HG02588 (cell line): Measurements from ENCODE around the gene ZNF512B.

ENCODE experiments used
- ATAC-seq: cut with Tn5 transposase; IDR thresholded peaks from one replicate; pipeline ENCODE4 v1.9.1; 2021; ENCODE audit warnings: mild to moderate bottlenecking, moderate library complexity; ENCODE audit not compliant: unreplicated experiment

ZNF512B gene

GRCh38 chr20:63951398-63952209 is 18.1 kb downstream of the ZNF512B start:
- no peak for ATAC-seq

GRCh38 chr20:63950701-63951397 is 18.9 kb downstream of the ZNF512B start:
- no peak for ATAC-seq

DNA sequence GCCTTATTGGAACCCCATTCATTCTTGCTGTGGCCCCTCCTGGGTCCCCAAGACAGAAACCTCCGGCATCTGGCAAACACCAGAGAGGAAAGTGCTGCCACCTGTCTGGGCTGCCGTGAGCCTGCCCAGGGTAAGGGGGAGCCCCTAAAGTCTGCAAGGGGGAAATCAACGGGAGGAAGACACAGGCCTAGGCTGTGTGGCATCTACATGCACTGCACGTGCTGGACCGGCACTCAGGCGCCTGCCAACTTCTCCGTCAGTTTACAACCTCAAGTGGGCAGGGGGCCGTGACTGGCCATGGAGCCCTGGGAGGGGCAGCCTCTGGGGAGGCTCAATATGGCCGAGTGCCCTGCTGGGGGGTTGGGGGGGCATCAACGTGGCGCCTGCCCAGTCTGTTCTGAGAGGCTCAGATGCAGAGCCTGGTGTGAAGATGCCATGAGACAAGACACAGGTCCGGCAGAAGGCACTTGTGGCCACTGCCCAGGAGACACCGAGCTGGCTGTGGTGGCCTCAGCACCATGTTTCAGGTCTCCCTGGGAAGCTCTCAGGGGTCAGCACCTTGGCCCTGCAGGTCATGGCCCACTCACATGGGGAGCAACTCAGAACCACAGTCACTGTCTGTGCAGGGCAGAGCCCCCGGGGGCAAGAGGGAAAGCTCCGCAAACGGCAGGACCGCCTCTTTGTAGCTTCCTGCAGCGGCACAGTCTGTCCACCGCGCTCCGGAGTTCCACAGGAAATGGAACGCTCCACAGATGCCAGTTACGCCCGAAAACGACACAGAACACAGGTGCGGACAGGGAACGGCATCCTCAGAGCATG is 21.9 kb downstream of the ZNF512B start:
- no peak for ATAC-seq

- no peak for ATAC-seq
Measured at GRCh38 chr20:63946986-63947637, 22.6 kb downstream of the ZNF512B start.

- no peak for ATAC-seq
Measured at GRCh38 chr20:63945921-63946920, 23.5 kb downstream of the ZNF512B start.

DNA sequence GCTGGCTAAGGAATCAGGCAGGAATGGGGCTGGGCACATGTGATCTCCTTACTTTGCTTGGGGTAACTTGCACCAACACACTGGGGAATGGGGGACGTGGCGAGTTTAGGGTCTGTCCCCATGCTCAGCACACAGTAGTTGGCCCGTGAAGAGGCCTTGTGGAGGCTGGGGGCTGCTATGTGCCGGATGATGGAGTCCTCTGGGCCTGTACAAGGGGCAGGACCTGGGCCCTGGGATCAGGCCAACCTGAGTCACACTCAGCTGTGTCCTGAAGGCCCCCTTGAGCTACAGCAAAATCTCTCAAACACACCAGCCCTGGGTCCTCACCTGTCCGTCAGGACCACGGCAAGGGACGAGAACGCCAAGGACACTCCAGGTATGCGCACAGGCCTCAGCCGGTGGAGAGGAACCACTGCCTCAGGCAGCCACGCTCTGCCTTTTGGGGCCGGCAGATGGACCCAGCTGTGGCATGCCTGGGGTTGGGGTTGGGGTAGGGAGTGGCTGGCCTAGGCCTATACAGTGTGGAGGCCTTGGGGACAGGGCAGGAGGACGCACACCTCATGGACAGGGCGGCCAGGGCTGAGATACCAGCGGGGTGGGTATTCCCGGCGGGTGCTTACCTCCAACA is 24.6 kb downstream of the ZNF512B start:
- ATAC-seq: no peak

- ATAC-seq: no peak
Measured at GRCh38 chr20:63944078-63944941, 25.4 kb downstream of the ZNF512B start.

DNA sequence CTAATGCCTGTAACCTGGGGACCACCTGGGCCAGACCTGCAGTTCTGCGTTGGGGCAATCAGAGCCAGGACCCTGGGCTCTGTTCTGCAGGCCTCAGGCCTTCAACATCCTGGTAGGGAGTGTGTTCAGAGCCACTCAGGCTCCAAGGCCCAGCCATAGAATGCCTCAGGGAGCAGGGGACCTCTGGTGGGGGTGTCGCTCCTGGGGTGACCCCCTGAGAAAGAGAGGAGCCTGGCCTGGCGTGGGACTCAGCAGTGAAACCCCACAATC is 26.0 kb downstream of the ZNF512B start:
- ATAC-seq: no peak

DNA sequence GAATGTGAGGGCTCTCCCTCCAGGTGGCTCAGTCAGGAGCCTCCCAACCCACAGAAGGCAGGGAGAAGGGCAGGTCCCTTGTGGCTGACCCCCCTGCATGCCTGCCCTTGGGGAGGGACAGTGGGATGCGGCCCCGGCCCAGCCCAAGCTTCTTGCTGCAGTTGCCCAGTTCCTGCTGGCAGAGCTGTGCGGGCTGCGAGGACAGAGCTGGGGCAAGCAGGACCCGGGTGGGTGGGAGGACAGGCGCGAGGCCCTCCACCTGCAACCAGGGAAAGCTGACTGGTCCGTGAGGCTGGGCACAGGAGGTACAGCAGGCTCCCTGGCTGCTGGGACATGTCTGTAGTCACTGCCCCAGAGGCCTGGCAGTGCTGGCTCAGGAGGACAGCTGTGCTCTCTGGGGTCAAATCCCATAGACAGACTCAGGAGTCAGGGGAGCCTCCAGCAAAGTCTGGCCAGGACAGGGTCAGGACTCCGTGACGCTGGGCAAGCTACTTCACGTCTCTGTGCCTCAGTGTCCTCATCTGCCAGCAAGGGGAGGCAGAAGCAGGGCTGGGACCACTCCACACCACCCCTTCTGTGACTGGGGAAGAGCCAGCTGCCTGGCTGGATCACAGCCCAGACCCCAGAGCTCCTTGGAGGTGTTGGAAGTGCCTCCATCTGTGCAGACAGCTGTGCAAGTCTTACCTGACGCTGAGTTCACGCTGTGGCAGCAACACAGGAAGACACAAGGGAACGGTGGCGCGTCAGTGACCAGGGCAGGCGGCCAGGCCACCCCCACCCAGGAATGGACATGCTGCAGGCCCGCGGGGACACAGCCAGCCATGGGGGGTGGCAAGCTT is 26.5 kb downstream of the ZNF512B start:
- no peak for ATAC-seq

- ATAC-seq: no peak
Measured at GRCh38 chr20:63942250-63942951, 27.3 kb downstream of the ZNF512B start.

- ATAC-seq: no peak
Measured at GRCh38 chr20:63941282-63942081, 28.2 kb downstream of the ZNF512B start.

DNA sequence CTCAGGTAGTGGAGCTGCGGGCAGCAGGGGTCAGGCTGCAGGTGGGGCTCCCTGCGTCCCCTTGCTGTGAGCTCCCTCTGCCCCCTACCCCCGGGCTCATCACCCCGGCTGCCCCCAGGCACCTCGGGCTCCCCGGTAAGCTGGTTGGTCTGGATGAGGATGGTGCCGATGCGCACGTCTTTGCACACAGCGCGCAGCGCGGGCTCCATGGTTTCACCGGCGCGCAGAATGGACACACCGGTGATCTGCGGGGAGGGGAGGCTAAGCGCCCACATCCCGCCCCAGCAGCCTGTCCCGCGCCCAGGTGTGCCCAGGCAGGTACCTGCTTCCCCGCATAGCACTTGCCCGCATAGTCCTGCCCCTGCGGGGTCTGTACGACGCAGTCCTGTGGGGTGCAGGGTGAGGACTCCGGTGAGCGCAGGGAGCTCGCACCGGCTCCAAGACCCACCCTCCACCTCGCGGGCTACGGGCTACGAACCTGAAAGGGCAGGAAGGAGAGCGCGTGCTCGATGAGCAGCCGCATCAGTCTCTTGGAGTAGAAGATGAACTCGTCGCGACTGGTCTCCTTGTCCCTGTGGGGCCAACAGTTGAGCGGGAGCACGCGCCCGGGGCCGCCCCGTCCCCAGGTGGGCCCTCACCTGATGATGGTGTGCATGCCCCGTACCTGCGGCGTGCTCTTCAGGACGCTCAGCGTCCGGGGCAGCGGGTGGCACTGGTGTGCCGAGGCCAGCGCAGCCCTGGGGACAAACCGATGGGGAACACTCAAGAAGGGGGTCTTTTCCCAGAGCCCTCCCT is 29.1 kb downstream of the ZNF512B start:
- no peak for ATAC-seq

DNA sequence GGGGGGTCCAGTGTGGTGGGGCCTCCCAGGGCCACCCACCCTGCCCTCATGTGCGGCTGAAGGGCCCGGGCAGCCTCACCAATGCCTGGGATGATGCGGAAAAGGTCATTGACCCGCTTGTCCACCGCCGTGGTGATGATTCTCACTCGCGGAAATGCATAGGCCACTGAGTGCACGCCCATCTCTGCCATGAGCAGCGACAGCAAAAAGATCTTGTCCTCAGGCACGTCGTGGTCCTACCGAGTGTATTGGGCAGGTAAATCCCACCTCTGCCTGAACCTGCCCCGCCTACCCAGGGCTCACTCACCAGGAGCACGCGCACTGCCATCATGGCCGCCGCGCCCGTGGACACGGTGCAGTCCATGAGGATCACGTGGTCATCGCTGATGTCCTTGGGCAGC is 29.7 kb downstream of the ZNF512B start:
- no peak for ATAC-seq

- no peak for ATAC-seq
Measured at GRCh38 chr20:63939061-63939935, 30.4 kb downstream of the ZNF512B start.

DNA sequence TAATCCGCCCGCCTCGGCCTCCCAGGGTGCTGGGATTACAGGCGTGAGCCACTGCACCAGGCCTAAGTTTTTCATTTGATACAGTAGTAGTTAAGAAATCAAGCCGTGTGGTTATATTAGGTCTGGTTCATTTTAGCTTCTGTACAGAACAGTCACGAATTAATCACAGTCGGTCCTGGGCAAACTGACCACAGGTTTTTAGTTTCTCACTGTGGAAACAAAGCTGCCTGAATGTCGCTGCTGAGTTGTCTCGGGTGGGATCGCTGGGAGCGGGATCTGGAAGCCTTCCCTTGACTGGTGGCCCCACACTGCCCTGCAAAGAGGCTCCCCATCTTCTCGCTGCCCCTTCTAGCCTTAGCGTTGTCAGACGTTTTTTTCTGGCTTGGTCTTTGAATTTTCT is 32.1 kb downstream of the ZNF512B start:
- no peak for ATAC-seq
